IPS-15b (cell line): ENCODE measurements around the gene ENSA.
"Not testable (repeated sequence)": the region's sequence is repeated elsewhere in the genome, so short reads cannot be mapped to it uniquely, and the experiment has no call there.

Experiments
- H3K27me3 ChIP-seq: one replicate; pipeline ENCODE4 v1.6.1; 2013; ENCODE audit warnings: low read length; ENCODE audit not compliant: control insufficient read depth, insufficient read depth
- H3K36me3 ChIP-seq: one replicate; pipeline ENCODE4 v1.6.1; 2013; ENCODE audit warnings: low read length; ENCODE audit not compliant: control insufficient read depth, insufficient read depth
- H3K4me1 ChIP-seq: one replicate; pipeline ENCODE4 v1.6.1; 2013; ENCODE audit warnings: mild to moderate bottlenecking, low read length; ENCODE audit not compliant: control insufficient read depth, insufficient read depth
- H3K4me3 ChIP-seq: one replicate; pipeline ENCODE4 v1.5.1; 2013; ENCODE audit warnings: low read depth, low read length
- H3K9ac ChIP-seq: one replicate; pipeline ENCODE4 v1.6.1; 2013; ENCODE audit warnings: low read depth, mild to moderate bottlenecking, low read length
- H3K9me3 ChIP-seq: one replicate; pipeline ENCODE4 v1.6.1; 2013; ENCODE audit warnings: mild to moderate bottlenecking, low read length; ENCODE audit not compliant: control insufficient read depth, insufficient read depth

The ENSA gene

DNA sequence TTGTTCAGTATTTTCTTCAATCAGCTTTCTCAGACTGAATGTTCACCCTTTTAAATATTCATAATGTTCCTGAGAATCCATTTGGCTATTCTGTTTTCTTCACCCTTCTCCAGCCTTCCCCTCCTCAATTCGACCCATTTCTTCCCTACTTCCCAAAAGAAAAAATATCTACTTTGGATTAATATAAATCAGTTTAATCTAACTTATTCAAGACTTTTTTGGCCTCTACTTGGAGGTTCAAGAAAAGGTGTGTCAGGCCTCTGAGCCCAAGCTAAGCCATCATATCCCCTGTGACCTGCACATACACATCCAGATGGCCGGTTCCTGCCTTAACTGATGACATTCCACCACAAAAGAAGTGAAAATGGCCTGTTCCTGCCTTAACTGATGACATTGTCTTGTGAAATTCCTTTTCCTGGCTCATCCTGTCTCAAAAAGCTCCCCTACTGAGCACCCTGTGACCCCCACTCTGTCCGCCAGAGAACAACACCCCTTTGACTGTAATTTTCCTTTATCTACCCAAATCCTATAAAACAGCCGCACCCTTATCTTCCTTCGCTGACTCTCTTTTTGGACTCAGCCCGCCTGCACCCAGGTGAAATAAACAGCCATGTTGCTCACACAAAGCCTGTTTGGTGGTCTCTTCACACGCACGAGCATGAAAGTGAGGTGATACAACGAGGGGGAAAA lies 11.9 kb upstream of the ENSA start:
- H3K9me3 ChIP-seq, H3K4me3 ChIP-seq, H3K36me3 ChIP-seq, H3K27me3 ChIP-seq: not testable (repeated sequence)
- Histone ChIP-seq H3K4me1 (peaks cover 15% of the 10 kb centered on the region), H3K9ac (peak overlapping the region; percentile 18)

DNA sequence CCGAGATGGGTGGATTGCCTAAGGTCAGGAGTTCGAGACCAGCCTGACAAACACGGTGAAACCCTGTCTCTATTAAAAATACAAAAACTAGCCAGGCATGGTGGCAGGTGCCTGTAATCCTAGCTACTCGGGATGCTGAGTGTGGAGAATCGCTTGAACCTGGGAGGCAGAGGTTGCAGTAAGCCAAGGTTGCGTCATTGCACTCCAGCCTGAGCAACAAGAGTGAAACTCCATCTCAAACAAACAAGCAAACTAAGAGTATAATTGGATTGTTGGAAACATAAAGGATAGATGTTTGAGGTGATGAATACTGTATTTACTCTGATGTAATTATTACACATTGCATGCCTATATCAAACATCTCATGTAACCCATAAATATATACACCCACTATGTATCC lies 9.0 kb upstream of the ENSA start:
- not testable (repeated sequence) for H3K4me3 ChIP-seq, H3K9me3 ChIP-seq, H3K9ac ChIP-seq, H3K36me3 ChIP-seq, H3K27me3 ChIP-seq
- peaks cover 21% of the 10 kb centered on the region for H3K4me1 ChIP-seq

DNA sequence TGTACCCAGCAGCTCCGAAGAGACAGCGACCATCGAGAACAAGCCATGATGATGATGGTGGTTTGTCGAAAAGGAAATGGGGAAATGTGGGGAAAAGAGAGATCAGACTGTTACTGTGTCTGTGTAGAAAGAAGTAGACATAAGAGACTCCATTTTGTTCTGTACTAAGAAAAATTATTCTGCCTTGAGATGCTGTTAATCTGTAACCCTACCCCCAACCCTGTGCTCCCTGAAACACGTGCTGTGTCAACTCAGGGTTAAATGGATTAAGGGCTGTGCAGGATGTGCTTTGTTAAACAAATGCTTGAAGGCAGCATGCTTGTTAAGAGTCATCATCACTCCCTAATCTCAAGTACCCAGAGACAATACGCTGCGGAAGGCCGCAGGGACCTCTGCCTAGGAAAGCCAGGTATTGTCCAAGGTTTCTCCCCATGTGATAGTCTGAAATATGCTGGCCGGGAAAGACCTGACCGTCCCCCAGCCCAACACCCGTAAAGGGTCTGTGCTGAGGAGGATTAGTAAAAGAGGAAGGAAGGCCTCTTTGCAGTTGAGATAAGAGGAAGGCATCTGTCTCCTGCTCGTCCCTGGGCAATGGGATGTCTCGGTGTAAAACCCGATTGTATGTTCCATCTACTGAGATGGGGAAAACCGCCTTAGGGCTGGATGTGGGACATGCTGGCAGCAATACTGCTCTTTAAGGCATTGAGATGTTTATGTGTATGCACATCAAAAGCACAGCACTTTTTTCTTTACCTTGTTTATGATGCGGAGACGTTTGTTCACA lies 5.6 kb upstream of the ENSA start:
- not testable (repeated sequence) for H3K36me3 ChIP-seq, H3K9ac ChIP-seq, H3K9me3 ChIP-seq, H3K27me3 ChIP-seq
- H3K4me3 ChIP-seq, result peak overlapping the region; percentile 30
- H3K4me1 ChIP-seq, result peaks cover 12% of the 10 kb centered on the region

DNA sequence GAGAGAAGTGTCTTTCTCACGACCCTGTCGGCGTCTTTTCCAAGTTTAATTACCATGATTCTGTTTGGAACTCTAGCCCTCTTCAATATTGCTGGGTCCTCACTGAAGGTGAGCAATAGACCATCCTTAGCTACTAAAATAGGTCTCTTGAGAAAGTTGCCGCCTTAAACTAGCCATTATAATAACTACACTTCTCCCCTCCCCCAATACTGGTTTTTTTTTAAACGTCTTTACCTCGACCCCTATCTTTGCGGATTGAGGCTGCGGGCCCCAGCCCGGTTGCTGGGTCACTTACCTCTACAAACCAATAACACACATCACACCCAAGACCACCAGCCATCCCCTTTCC lies 672 bp downstream of the ENSA start:
- peaks cover 25% of the 10 kb centered on the region for H3K36me3 ChIP-seq
- no peaks in the 10 kb centered on the region for H3K27me3 ChIP-seq
- peak overlapping the region; percentile 95 for H3K4me3 ChIP-seq
- no peaks in the 10 kb centered on the region for H3K9me3 ChIP-seq
- H3K9ac ChIP-seq, result peak overlapping the region; percentile 87
- peaks cover 7% of the 10 kb centered on the region for H3K4me1 ChIP-seq

DNA sequence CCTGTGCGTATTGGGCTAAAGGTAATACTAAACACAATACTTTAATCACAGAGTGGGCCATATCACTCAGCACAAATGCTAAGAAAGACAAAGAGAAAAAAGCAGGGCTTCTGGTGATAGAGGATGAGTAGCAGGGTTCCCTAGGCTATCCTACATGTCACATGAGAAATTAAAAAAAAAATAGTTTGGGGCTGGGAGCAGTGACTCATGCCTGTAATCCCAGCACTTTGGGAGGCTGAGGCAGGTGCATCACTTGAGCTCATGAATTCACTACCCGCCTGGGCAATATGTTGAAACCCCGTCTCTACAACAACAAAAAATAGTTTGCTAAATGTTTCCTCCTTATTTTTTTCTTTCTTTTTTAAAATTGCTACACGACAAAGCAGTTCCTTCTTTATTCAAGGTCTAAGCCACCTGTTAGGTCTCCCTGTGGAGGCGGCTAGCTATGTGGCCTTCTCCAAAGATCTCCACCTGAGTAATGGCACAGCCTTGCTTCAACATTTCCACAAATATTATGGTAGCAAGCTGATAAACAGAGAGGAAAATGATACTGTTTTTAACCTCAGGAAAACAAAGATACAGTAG lies 1.5 kb downstream of the ENSA start:
- Histone ChIP-seq H3K4me1 (peaks cover 7% of the 10 kb centered on the region), H3K36me3 (peaks cover 27% of the 10 kb centered on the region)

DNA sequence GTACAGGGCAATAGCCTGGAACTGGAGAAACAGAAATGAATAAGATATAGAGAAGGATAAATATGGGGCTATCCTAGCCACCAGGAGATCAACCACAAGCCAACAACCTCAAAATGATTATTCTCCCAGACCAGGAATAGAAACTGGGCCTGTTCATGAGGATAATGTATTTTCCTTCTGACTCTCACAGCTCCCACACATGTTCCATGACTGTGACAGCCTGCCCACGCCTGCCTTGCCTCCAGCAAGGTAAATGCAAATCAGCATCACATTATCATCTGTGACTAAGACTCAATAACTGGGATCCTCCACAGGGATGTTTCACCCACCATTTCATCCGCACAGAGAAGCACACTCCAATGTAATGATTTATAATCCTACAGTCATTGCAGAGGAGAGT lies 3.3 kb downstream of the ENSA start:
- Histone ChIP-seq H3K4me3 (no peak overlapping the region), H3K9me3 (no peaks in the 10 kb centered on the region), H3K9ac (no peak overlapping the region), H3K4me1 (peaks cover 7% of the 10 kb centered on the region), H3K27me3 (no peaks in the 10 kb centered on the region), H3K36me3 (peaks cover 34% of the 10 kb centered on the region)

More for the DNA sequence above, 1.5 kb downstream of the ENSA start:
- Histone ChIP-seq H3K4me3 (peak overlapping the region; percentile 95), H3K27me3 (no peaks in the 10 kb centered on the region), H3K9me3 (no peaks in the 10 kb centered on the region), H3K9ac (peak overlapping the region; percentile 87)

DNA sequence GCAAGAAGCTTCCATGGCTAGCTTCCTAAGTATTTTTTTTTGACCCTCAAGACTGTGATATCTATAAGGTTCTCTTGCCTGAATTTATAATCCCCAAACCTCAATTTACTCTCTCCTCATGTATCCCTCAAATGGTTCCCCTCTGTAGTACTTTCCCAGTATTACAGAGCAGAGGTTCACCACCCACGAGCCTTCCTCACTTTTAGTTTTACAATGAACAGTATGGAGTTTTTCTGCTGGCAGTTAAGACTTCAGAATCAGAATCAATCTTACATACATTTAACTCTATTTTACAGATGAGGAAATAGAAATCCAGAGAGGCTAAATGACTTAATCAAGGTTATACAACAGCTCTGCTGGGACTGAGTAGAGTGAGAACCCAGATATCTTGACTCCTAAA lies 4.9 kb downstream of the ENSA start:
- H3K4me3 ChIP-seq, H3K4me1 ChIP-seq, H3K27me3 ChIP-seq, H3K9me3 ChIP-seq, H3K9ac ChIP-seq: not testable (repeated sequence)
- peaks cover 45% of the 10 kb centered on the region for H3K36me3 ChIP-seq

DNA sequence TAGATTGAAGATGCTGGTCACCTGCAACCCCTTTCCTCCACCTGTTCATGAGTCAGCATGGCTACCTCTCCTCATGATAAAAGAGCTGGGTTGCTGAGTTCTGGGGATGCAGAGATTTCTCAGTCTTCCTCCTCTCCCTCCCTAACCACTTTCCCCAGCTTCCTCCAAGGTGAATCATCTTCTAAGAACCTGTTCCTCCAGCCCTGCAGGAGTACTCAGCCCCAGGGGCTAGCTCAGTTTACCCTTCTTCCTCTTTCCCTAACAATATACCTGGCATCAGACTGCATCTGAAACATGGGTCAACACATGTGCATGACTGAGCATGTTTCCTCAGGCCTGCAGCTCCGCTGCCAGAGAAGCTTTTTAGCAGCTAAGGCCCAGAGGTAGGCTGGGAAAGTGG lies 5.3 kb downstream of the ENSA start:
- not testable (repeated sequence) for H3K9me3 ChIP-seq, H3K4me1 ChIP-seq, H3K27me3 ChIP-seq, H3K9ac ChIP-seq, H3K4me3 ChIP-seq
- peaks cover 49% of the 10 kb centered on the region for H3K36me3 ChIP-seq

DNA sequence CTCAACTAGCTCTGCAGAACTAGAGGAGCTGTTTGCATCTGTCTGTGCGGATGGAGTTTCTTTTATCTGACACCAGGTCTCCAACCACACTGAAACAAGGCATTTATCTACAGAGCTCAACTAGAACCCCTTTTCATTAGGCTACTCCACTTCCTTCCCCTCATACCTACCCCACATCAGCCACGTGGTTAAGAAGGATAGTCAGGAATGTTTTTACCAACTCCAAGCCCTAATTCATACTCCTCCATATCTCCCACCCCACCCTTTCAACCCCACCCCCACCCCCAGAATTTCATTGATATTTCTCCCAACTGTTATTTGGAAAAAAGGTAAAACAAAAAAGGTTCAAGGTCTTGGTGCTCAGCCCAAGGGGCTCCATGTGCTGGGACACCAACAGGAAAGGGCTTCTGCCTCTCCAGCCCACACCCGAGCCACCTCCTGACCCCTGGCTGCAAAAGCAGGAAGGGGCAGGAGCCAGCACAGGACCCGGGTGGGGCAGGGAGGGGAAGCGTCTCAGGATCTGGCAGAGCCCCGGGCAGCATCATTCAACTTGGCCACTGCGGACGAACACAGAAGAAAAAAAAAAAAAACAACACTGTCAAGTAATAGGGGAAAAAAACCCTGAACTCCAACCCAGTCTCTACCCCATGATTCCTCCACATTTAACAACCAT lies 7.0 kb downstream of the ENSA start:
- Histone ChIP-seq H3K36me3 (peaks cover 52% of the 10 kb centered on the region), H3K9me3 (no peaks in the 10 kb centered on the region), H3K4me1 (peaks cover 4% of the 10 kb centered on the region), H3K4me3 (no peak overlapping the region), H3K9ac (peak overlapping the region; percentile 24), H3K27me3 (no peaks in the 10 kb centered on the region)

DNA sequence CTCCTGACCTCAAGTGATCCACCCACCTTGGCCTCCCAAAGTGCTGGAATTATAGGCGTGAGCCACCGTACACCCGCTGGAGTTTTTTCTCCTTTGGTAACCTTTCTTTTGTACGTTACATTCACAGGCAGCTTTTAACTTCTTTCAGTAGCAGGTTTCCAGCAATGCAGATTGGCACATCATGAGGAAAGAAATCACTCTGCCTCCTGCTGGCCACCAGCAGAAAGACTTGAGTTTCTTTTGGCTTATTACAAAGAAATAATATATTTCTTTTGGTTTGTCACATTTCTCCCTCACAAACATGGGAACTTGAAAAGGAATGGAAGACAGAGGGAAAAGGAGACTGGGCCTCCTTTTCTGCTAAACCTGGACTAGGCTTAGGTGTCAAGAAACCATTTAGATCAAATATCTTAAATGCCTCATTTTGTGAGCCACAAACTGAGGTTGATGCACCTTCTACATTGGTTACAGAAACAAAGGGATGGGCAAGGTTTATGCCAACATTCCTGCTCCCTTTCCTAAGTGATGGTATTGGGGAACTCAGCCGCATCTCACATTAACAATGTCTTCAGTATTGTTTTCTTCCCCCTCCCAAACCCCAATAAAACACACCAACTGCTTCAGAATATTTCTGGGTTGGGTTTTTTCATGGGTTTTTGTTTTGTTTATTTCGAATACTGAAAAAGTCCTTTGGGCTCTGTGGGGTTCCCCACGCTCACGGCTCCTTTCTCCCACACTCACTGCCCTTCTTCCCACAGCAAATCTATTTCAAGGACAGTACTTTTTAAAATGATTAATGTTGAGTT lies 7.7 kb downstream of the ENSA start:
- Histone ChIP-seq H3K36me3 (peaks cover 48% of the 10 kb centered on the region), H3K27me3 (no peaks in the 10 kb centered on the region), H3K9ac (peak overlapping the region; percentile 24), H3K4me1 (peaks cover 4% of the 10 kb centered on the region), H3K4me3 (no peak overlapping the region), H3K9me3 (no peaks in the 10 kb centered on the region)

DNA sequence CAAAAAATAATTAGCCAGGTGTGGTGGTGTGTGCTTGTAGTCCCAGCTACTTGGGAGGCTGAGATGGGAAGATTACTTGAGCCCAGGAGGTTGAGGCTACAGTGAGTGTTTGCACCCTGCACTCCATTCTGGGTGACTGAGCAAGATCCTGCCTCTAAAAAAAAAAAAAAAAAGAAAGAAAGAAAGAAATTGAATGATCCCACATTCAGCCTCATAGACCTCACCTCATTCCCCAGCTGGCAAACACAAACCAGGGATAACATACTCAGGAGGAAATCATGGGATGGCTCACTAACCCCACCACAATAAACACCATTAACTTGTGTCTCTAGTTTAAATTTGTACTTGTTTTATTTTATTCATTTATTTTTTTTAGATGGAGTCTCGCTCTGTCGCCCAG lies 8.5 kb downstream of the ENSA start:
- Histone ChIP-seq H3K4me3 (no peak overlapping the region), H3K27me3 (no peaks in the 10 kb centered on the region), H3K9me3 (no peaks in the 10 kb centered on the region), H3K9ac (no peak overlapping the region), H3K4me1 (peaks cover 4% of the 10 kb centered on the region), H3K36me3 (peaks cover 43% of the 10 kb centered on the region)
